ENCODE results near the gene GPR3.

The GPR3 gene

GRCh38 chr1:27392096-27392777 lies at the start of gene GPR3:
Gene GPR3, plus strand, starts transcription at chr1:27392622. Its CDS starts 1,177 bp downstream, at chr1:27393799.
- TF ChIP-seq CTCF (IDR thresholded peaks at IDR 0.05): peak; percentile 36
- peak within 1 kb of the TSS; percentile 42 to 54 for H3K27ac ChIP-seq
- DNase-seq (ENCODE audit: low spot score): peak; percentile 91
- peak within 1 kb of the TSS; percentile 77 for H3K4me3 ChIP-seq

- no peak for DNase-seq (ENCODE audit: low spot score)
- H3K27ac ChIP-seq: no peak overlapping the region
Observed at GRCh38 chr1:27342778-27343638, 49.4 kb upstream of the GPR3 start.

GRCh38 chr1:27343639-27344025 lies 48.8 kb upstream of the GPR3 start:
- TF ChIP-seq CTCF (IDR thresholded peaks at IDR 0.05): no peak
- no peak overlapping the region for H3K27ac ChIP-seq
- no peak overlapping the region for H3K4me3 ChIP-seq
- DNase-seq (ENCODE audit: low spot score): no peak

More at GRCh38 chr1:27342778-27343638, 49.4 kb upstream of the GPR3 start:
- no peak for TF ChIP-seq CTCF (IDR thresholded peaks at IDR 0.05)
- H3K4me3 ChIP-seq: no peak overlapping the region

GRCh38 chr1:27345272-27345671 lies 47.1 kb upstream of the GPR3 start:
- Histone ChIP-seq H3K4me3 (no peak overlapping the region), H3K27ac (no peak overlapping the region)
- no peak for TF ChIP-seq CTCF (IDR thresholded peaks at IDR 0.05)
- DNase-seq (ENCODE audit: low spot score): no peak

- TF ChIP-seq CTCF (IDR thresholded peaks at IDR 0.05): no peak
- Histone ChIP-seq H3K4me3 (no peak overlapping the region), H3K27ac (no peak overlapping the region)
- no peak for DNase-seq (ENCODE audit: low spot score)
Observed at GRCh38 chr1:27346357-27346756, 46.1 kb upstream of the GPR3 start.

GRCh38 chr1:27346991-27347624 lies 45.3 kb upstream of the GPR3 start:
- H3K27ac ChIP-seq: no peak overlapping the region
- DNase-seq (ENCODE audit: low spot score): no peak
- TF ChIP-seq CTCF (IDR thresholded peaks at IDR 0.05): no peak
- H3K4me3 ChIP-seq: no peak overlapping the region
